K562 (cell line): ENCODE measurements around the gene LTO1. TPM values are rescaled to one million over a fixed set of nuclear protein-coding genes. Genes with fewer than 3 reads are reported as not detected.

ENCODE experiments used
- ATAC-seq: fragments of 200-7000 bp; cut with Tn5 transposase; 3 replicates; pipeline ENCODE4 v1.9.1; 2020; ENCODE audit warnings: moderate library complexity
- BruUV-seq: library from RNA; stranded (reverse); fragments of 400-500 nt; replicated peaks from 2 replicates; lab custom pipeline; 2021; lab: Mats Ljungman, UMichigan
- CTCF ChIA-PET: fragments of 300-600 bp; formaldehyde crosslinking; extraction: SDS; loops from one replicate; lab custom pipeline; 2021; ENCODE audit warnings: low intra/inter-chr PET ratio; lab: Yijun Ruan, JAX
- POLR2A ChIA-PET: fragments of 300-600, 350-650 bp; sonication (Branson Sonifier 250); formaldehyde crosslinking; extraction: SDS; loops from one replicate; lab custom pipeline; 2021; ENCODE audit warnings: antibody characterized with exemption, inconsistent platforms; lab: Yijun Ruan, JAX
- DNase-seq, 4 experiments: peaks; one replicate each; pipeline versions ENCODE4 v3.0.0 to v3.0.0-alpha.2; 2011 to 2018; ENCODE audit warnings: low spot score in 3 of 4, mixed read lengths in 3 of 4; ENCODE audit errors: extremely low read depth in 1 of 4
- FAIRE-seq: peaks from 2 replicates; lab custom pipeline; 2011; peaks lifted over from hg19 to GRCh38; lab: Jason Lieb, UNC
- H2AFZ ChIP-seq: 2 replicates; pipeline ENCODE4 v1.6.0; 2011; ENCODE audit warnings: low read depth, low read length, control low read depth, inconsistent platforms
- H3K27ac ChIP-seq: fragments of 200-600 bp; 3 replicates; pipeline ENCODE4 v1.8.0; 2011; ENCODE audit warnings: low read depth, mild to moderate bottlenecking, control low read depth, inconsistent platforms, low read length, moderate library complexity, mixed read lengths; ENCODE audit errors: extremely low read depth
- H3K27me3 ChIP-seq, 2 experiments: fragments of 300-600 bp in 1 of 2; 2 replicates in 1 of 2; 3 replicates in 1 of 2; pipeline versions ENCODE4 v1.6.0 to v1.8.0; 2011; ENCODE audit warnings: inconsistent platforms in 2 of 2, low read length in 2 of 2, mild to moderate bottlenecking in 1 of 2, mixed read lengths in 1 of 2, moderate library complexity in 1 of 2; ENCODE audit not compliant: control insufficient read depth in 2 of 2, insufficient read depth in 2 of 2
- H3K36me3 ChIP-seq: fragments of 300-600 bp; 3 replicates; pipeline ENCODE4 v1.8.0; 2011; ENCODE audit warnings: mild to moderate bottlenecking, low read length, inconsistent platforms; ENCODE audit not compliant: control insufficient read depth, insufficient read depth
- H3K4me1 ChIP-seq, 2 experiments: fragments of 200-600 bp in 1 of 2; replicated peaks in 1 of 2; 2 replicates in 1 of 2; 3 replicates in 1 of 2; pipeline versions ENCODE4 v1.5.1 to v1.8.0; 2011; ENCODE audit warnings: inconsistent platforms in 2 of 2, low read length in 2 of 2, mild to moderate bottlenecking in 1 of 2, mixed read lengths in 1 of 2, moderate library complexity in 1 of 2; ENCODE audit not compliant: control insufficient read depth in 2 of 2, insufficient read depth in 2 of 2
- H3K4me2 ChIP-seq: 2 replicates; pipeline ENCODE4 v1.6.1; 2011; ENCODE audit warnings: low read length, control low read depth, inconsistent platforms, mixed read lengths; ENCODE audit not compliant: insufficient read depth
- H3K4me3 ChIP-seq: fragments of 200-600 bp; sonication (generic), shearing (Covaris generic); 2 replicates; pipeline ENCODE4 v1.5.1; 2016; ENCODE audit warnings: control low read depth, inconsistent platforms
- H3K79me2 ChIP-seq: fragments of 200-600 bp; 3 replicates; pipeline ENCODE4 v1.8.0; 2011; ENCODE audit warnings: low read length, inconsistent platforms; ENCODE audit not compliant: control insufficient read depth, insufficient read depth
- H3K9ac ChIP-seq, 2 experiments: 2 replicates each; pipeline versions ENCODE4 v1.6.0 to v1.6.1; 2011; ENCODE audit warnings: low read depth in 2 of 2, low read length in 2 of 2, control low read depth in 1 of 2, inconsistent platforms in 1 of 2, mild to moderate bottlenecking in 1 of 2, mixed read lengths in 1 of 2; ENCODE audit not compliant: insufficient read depth in 1 of 2
- H3K9me1 ChIP-seq: one replicate; pipeline ENCODE4 v1.6.0; 2011; ENCODE audit warnings: inconsistent platforms, mild to moderate bottlenecking, low read length, moderate library complexity; ENCODE audit not compliant: control insufficient read depth, insufficient read depth
- H3K9me3 ChIP-seq: replicated peaks from 2 replicates; pipeline ENCODE4 v1.5.1; 2011; ENCODE audit warnings: low read depth, low read length, inconsistent platforms; ENCODE audit not compliant: control insufficient read depth, insufficient read depth
- H4K20me1 ChIP-seq: replicated peaks from 2 replicates; pipeline ENCODE4 v1.6.1; 2011; ENCODE audit warnings: low read length, inconsistent platforms, mixed read lengths; ENCODE audit not compliant: control insufficient read depth, insufficient read depth
- FOXP1 ChIP-seq: sonication (generic); formaldehyde crosslinking; IDR thresholded peaks from 2 replicates; pipeline ENCODE4 v1.8.0; 2022; ENCODE audit warnings: mild to moderate bottlenecking, missing genetic modification reagents
- HMGXB4 ChIP-seq: sonication (generic); formaldehyde crosslinking; IDR thresholded peaks from 2 replicates; pipeline ENCODE4 v1.8.1; 2023; ENCODE audit warnings: mild to moderate bottlenecking, missing genetic modification reagents
- PREB ChIP-seq: sonication (generic); formaldehyde crosslinking; IDR thresholded peaks from 2 replicates; pipeline ENCODE4 v1.8.1; 2023; ENCODE audit warnings: mild to moderate bottlenecking, missing genetic modification reagents
- WGBS: fragments of 100-300 bp; shearing (Covaris generic); methylation state at CpG from one replicate; pipeline ENCODE4 v1.1.6; 2016; ENCODE audit warnings: low coverage, mixed read lengths; ENCODE audit not compliant: insufficient coverage; ENCODE audit errors: missing lambda C conversion rate; 5-methylcytosine and 5-hydroxymethylcytosine counted together
- in situ Hi-C: fragments of 300-500 bp; cut with MboI; formaldehyde crosslinking; loops from 4 replicates; pipeline ENCODE4 v1.15.0; 2018; ENCODE audit warnings: inconsistent platforms, mixed read lengths
- intact Hi-C: fragments of 100-400 bp; cut with micrococcal nuclease; formaldehyde crosslinking; loops from 2 replicates; pipeline ENCODE4 v1.14.2; 2022
- polyA plus RNA-seq, 8 experiments: library from polyadenylated mRNA; depleted of rRNA in 4 of 8; stranded (reverse) in 5 of 8; unstranded in 3 of 8; fragments of >200 nt; fragmentation: Nextera tagmentation in 2 of 8; fragmentation: Illumina TruSeq in 1 of 8; extraction: Ambion mirVana in 2 of 8; extraction: Trizol in 1 of 8; gene quantifications; 2 replicates each; pipeline versions ENCODE4 v1.2.1 to v1.2.3, GENCODE V29; 2011 to 2014; ENCODE audit warnings: inconsistent platforms in 1 of 8, missing spikeins in 1 of 8
- total RNA-seq, 7 experiments: library from RNA; depleted of rRNA in 6 of 7; stranded (reverse); fragments of >200 nt in 6 of 7; fragmentation: Illumina TruSeq in 2 of 7; extraction: Trizol in 2 of 7; gene quantifications; 2 replicates each; pipeline versions ENCODE4 v1.2.1 to v1.2.3, GENCODE V29; 2011 to 2021; ENCODE audit warnings: low replicate concordance in 1 of 7

Gene LTO1
- total and polyA plus RNA-seq, 9 of the 15 experiments (the other 6 are each of a cell fraction or from before 2014, with no cell fraction given) = 2.6 to 43.4 (median 19.1) TPM

DNA sequence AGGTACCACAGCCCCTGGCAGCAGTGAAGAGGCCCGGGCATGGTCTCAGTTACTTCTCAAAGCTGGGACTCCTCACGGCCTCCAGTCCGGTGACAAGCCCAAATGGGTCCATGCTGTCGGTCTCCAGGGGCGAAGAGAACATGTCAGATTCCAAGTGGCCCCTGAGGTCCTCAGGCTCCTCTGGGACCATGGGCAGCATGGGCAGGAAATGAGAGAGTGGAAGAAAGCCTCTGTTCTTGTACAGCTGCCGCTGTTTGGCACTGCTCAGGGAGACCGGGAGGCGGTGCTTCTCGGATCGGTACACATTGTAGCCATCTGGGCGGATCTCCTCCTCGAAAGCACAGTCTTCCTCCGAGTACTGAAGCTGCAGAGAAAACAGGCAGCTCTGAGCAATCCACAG lies 24.1 kb upstream of the LTO1 start:
- Histone ChIP-seq H4K20me1 (no peaks in the 10 kb centered on the region), H3K27me3 (peaks cover 24 to 41% of the 10 kb centered on the region in 2 experiments), H3K4me3 (no peak overlapping the region), H3K9me1 (no peaks in the 10 kb centered on the region), H3K4me2 (no peak overlapping the region), H3K4me1 (peaks cover 2 to 20% of the 10 kb centered on the region in 2 experiments; a peak in 3 of 5 replicates), H3K79me2 (no peaks in the 10 kb centered on the region), H3K36me3 (no peaks in the 10 kb centered on the region), H3K9me3 (no peaks in the 10 kb centered on the region), H3K9ac (0 out of 4 replicates have a peak overlapping the region, but pooled peaks of 1 of the 2 experiments have one; percentile 1), H2AFZ (no peak overlapping the region), H3K27ac (no peak overlapping the region)
- FAIRE-seq (no peak), DNase-seq (no peak), ATAC-seq (no peak)
- 33% methylated on average over 13 of the region's 13 CpGs for WGBS
- no TSS peak for BruUV-seq
- in situ Hi-C loops (no loop called here), intact Hi-C loops (no loop called here)
- TF ChIP-seq HMGXB4 (CRISPR knock-in tag) (no peak), FOXP1 (CRISPR knock-in tag) (no peak), PREB (CRISPR knock-in tag) (no peak)
- POLR2A ChIA-PET = interaction anchor here (0.6 to 1.0 kb wide), 3 partner anchors 8 to 150 kb away, joined by 3 read pairs; no protein-coding TSS in a partner anchor
- CTCF ChIA-PET = no interaction called here
